Neural cell (in vitro differentiated cells): ENCODE results near the gene SDK1.

Experiments
- EP300 ChIP-seq: fragments of 450-650 bp; conservative IDR thresholded peaks from 2 replicates; pipeline ENCODE4 v1.6.1; 2014; ENCODE audit warnings: antibody characterized with exemption, mild to moderate bottlenecking, moderate library complexity; ENCODE audit not compliant: poor library complexity, severe bottlenecking
- EZH2 ChIP-seq: fragments of 200-600, 300-800 bp; shearing (Covaris generic), sonication (generic); IDR thresholded peaks from 2 replicates; pipeline ENCODE4 v1.6.1; 2014; ENCODE audit warnings: antibody characterized with exemption, low read length, borderline replicate concordance, mild to moderate bottlenecking; ENCODE audit not compliant: insufficient read depth, poor library complexity, severe bottlenecking
- POLR2AphosphoS5 ChIP-seq: IDR thresholded peaks from 2 replicates; pipeline ENCODE4 v1.6.1; 2012
- RAD21 ChIP-seq: fragments of 450-650 bp; conservative IDR thresholded peaks from 2 replicates; pipeline ENCODE4 v1.6.1; 2014; ENCODE audit warnings: antibody characterized with exemption, mild to moderate bottlenecking, moderate library complexity
- SMC3 ChIP-seq: fragments of 450-650 bp; conservative IDR thresholded peaks from 2 replicates; pipeline ENCODE4 v1.6.1; 2014; ENCODE audit warnings: antibody characterized with exemption, mild to moderate bottlenecking, moderate library complexity; ENCODE audit not compliant: poor library complexity
- TF ChIP-seq, protein P1 (sequence below): fragments of 450-650 bp; IDR thresholded peaks from 2 replicates; pipeline ENCODE4 v1.5.1; 2014; ENCODE audit warnings: antibody characterized with exemption, mild to moderate bottlenecking, moderate library complexity; ENCODE audit not compliant: poor library complexity, severe bottlenecking
- TF ChIP-seq, protein P2 (sequence below): IDR thresholded peaks from 2 replicates; pipeline ENCODE4 v1.6.1; 2012; ENCODE audit warnings: borderline replicate concordance

DNA sequence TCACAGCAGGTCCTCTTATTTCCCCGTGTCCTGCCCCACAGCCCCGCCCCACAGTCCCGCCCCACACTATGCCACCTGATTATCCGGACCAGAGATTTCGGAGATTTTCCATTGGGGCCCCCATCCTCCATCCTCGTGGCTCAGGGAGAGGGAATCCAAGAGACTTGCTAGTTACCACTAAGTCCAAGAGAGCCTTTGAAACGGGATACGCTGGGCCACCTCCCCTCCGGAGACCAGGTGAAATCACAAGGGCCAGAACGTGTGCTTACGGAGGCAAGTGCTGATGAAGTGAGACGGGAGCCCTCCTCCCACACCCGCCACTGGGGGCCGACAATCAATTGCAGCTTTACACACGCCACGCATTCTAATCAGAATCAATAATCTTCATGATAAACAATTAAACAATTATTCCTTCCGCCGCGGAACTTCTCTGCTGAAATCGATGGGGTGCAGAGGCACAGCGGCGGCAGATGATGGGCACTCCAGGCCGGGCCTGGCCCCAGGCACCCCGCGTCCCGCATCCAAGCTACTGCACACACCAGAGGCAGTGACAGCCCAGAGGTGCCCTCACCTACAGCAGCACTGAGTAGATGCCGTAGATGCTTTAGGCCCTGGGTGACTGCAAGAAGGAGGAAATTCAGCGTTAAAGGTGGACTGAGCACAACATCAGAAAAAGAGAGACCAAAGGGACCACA, 847.0 kb downstream of the SDK1 start:
- TF ChIP-seq, protein P1, sequence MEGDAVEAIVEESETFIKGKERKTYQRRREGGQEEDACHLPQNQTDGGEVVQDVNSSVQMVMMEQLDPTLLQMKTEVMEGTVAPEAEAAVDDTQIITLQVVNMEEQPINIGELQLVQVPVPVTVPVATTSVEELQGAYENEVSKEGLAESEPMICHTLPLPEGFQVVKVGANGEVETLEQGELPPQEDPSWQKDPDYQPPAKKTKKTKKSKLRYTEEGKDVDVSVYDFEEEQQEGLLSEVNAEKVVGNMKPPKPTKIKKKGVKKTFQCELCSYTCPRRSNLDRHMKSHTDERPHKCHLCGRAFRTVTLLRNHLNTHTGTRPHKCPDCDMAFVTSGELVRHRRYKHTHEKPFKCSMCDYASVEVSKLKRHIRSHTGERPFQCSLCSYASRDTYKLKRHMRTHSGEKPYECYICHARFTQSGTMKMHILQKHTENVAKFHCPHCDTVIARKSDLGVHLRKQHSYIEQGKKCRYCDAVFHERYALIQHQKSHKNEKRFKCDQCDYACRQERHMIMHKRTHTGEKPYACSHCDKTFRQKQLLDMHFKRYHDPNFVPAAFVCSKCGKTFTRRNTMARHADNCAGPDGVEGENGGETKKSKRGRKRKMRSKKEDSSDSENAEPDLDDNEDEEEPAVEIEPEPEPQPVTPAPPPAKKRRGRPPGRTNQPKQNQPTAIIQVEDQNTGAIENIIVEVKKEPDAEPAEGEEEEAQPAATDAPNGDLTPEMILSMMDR: no peak
- TF ChIP-seq EP300 (no peak), EZH2 (no peak), POLR2AphosphoS5 (no peak), SMC3 (no peak), RAD21 (no peak)
- TF ChIP-seq, protein P2, sequence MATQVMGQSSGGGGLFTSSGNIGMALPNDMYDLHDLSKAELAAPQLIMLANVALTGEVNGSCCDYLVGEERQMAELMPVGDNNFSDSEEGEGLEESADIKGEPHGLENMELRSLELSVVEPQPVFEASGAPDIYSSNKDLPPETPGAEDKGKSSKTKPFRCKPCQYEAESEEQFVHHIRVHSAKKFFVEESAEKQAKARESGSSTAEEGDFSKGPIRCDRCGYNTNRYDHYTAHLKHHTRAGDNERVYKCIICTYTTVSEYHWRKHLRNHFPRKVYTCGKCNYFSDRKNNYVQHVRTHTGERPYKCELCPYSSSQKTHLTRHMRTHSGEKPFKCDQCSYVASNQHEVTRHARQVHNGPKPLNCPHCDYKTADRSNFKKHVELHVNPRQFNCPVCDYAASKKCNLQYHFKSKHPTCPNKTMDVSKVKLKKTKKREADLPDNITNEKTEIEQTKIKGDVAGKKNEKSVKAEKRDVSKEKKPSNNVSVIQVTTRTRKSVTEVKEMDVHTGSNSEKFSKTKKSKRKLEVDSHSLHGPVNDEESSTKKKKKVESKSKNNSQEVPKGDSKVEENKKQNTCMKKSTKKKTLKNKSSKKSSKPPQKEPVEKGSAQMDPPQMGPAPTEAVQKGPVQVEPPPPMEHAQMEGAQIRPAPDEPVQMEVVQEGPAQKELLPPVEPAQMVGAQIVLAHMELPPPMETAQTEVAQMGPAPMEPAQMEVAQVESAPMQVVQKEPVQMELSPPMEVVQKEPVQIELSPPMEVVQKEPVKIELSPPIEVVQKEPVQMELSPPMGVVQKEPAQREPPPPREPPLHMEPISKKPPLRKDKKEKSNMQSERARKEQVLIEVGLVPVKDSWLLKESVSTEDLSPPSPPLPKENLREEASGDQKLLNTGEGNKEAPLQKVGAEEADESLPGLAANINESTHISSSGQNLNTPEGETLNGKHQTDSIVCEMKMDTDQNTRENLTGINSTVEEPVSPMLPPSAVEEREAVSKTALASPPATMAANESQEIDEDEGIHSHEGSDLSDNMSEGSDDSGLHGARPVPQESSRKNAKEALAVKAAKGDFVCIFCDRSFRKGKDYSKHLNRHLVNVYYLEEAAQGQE: no peak
